B cell (primary cell): Measurements from ENCODE around the gene LRP2.

ENCODE experiments used
- EZH2 ChIP-seq: IDR thresholded peaks from 2 replicates; pipeline ENCODE4 v1.6.1; 2012; ENCODE audit warnings: borderline replicate concordance, low read depth, mild to moderate bottlenecking, moderate library complexity, low read length; ENCODE audit not compliant: insufficient read depth, poor library complexity, severe bottlenecking
- TF ChIP-seq, protein P1 (sequence below): fragments of 200-600 bp; IDR thresholded peaks from one replicate; pipeline ENCODE4 v1.8.0; 2022; ENCODE audit warnings: antibody characterized with exemption, mild to moderate bottlenecking

DNA sequence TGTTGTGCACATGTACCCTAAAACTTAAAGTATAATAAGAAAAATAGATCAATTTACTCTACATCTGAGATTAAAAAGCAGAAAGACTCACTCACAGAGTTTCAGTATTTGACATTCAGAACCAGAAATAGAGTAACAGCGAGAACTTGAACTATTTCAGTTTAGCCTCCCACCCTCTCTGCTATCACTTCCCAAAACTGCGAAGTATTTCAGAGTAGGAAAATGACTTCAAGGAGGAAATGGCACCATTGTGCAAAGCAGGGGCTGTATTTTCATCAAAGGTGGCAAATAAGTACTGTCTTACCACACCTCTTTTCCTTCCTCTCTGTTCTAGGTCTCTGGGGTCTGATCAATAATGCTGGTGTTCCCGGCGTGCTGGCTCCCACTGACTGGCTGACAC is 279.3 kb downstream of the LRP2 start:
- TF ChIP-seq, protein P1, sequence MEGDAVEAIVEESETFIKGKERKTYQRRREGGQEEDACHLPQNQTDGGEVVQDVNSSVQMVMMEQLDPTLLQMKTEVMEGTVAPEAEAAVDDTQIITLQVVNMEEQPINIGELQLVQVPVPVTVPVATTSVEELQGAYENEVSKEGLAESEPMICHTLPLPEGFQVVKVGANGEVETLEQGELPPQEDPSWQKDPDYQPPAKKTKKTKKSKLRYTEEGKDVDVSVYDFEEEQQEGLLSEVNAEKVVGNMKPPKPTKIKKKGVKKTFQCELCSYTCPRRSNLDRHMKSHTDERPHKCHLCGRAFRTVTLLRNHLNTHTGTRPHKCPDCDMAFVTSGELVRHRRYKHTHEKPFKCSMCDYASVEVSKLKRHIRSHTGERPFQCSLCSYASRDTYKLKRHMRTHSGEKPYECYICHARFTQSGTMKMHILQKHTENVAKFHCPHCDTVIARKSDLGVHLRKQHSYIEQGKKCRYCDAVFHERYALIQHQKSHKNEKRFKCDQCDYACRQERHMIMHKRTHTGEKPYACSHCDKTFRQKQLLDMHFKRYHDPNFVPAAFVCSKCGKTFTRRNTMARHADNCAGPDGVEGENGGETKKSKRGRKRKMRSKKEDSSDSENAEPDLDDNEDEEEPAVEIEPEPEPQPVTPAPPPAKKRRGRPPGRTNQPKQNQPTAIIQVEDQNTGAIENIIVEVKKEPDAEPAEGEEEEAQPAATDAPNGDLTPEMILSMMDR = no peak
- TF ChIP-seq EZH2 = no peak
